HepG2 (cell line): ENCODE measurements around the gene IQSEC1. TPM values are rescaled to one million over a fixed set of nuclear protein-coding genes. Genes with fewer than 3 reads are reported as not detected.
A peak's percentile ranks its signal among the peaks of the same experiment; 100 is the strongest.

Experiments
- ATAD3A ChIP-seq: sonication (generic); formaldehyde crosslinking; IDR thresholded peaks from 2 replicates; pipeline ENCODE4 v1.4.0; 2020; ENCODE audit warnings: missing genetic modification reagents
- ATF6 ChIP-seq: sonication (generic); formaldehyde crosslinking; conservative IDR thresholded peaks from 2 replicates; pipeline ENCODE4 v1.4.0; 2020; ENCODE audit warnings: missing genetic modification reagents
- FOXP1 ChIP-seq, 2 experiments: fragments of 450-650 bp in 1 of 2; IDR thresholded peaks; 2 replicates each; pipeline ENCODE4 v1.6.1; 2017 to 2018; ENCODE audit warnings: antibody characterized with exemption in 1 of 2
- MATR3 ChIP-seq: sonication (generic); formaldehyde crosslinking; IDR thresholded peaks from 2 replicates; pipeline ENCODE4 v1.4.0; 2020; ENCODE audit warnings: missing genetic modification reagents
- PHB2 ChIP-seq: fragments of 450-650 bp; IDR thresholded peaks from 2 replicates; pipeline ENCODE4 v1.6.1; 2018; ENCODE audit not compliant: partially characterized antibody
- POLR2G ChIP-seq: fragments of 200-400 bp; formaldehyde crosslinking; IDR thresholded peaks from 2 replicates; pipeline ENCODE4 v1.6.1; 2018; ENCODE audit warnings: mild to moderate bottlenecking, low read depth, low read length, moderate library complexity
- SIX4 ChIP-seq: sonication (generic); formaldehyde crosslinking; IDR thresholded peaks from 2 replicates; pipeline ENCODE4 v1.4.0; 2020; ENCODE audit warnings: missing genetic modification reagents
- TBX2 ChIP-seq: sonication (generic); formaldehyde crosslinking; IDR thresholded peaks from 2 replicates; pipeline ENCODE4 v1.5.0; 2020; ENCODE audit warnings: missing genetic modification reagents, mild to moderate bottlenecking, borderline replicate concordance
- ZBTB26 ChIP-seq: IDR thresholded peaks from 2 replicates; pipeline ENCODE4 v1.6.1; 2016; ENCODE audit warnings: missing compliant biosample characterization, missing genetic modification reagents, borderline replicate concordance
- ZNF281 ChIP-seq: sonication (generic); formaldehyde crosslinking; IDR thresholded peaks from 2 replicates; pipeline ENCODE4 v1.4.0; 2020; ENCODE audit warnings: missing genetic modification reagents, borderline replicate concordance
- ZNF329 ChIP-seq: sonication (generic); formaldehyde crosslinking; IDR thresholded peaks from 2 replicates; pipeline ENCODE4 v1.9.0; 2021; ENCODE audit warnings: low read depth, mild to moderate bottlenecking, missing genetic modification reagents
- ZSCAN20 ChIP-seq: sonication (generic); formaldehyde crosslinking; IDR thresholded peaks from 2 replicates; pipeline ENCODE4 v1.4.0; 2020; ENCODE audit warnings: missing genetic modification reagents, mild to moderate bottlenecking, borderline replicate concordance
- polyA plus RNA-seq, 8 experiments: library from polyadenylated mRNA; depleted of rRNA in 3 of 8; stranded (reverse) in 7 of 8; unstranded in 1 of 8; fragments of >200 nt; fragmentation: Illumina TruSeq in 4 of 8; extraction: Trizol in 4 of 8; gene quantifications; 2 replicates each; pipeline versions ENCODE4 v1.2.1 to v1.2.3, GENCODE V29; 2011 to 2016; ENCODE audit warnings: low read depth in 4 of 8, missing spikeins in 1 of 8, mixed read lengths in 1 of 8; ENCODE audit not compliant: insufficient read depth in 1 of 8
- total RNA-seq, 5 experiments: library from RNA; depleted of rRNA; stranded (reverse); fragments of >200 nt; fragmentation: Illumina TruSeq; extraction: Trizol; gene quantifications; 2 replicates each; pipeline ENCODE4 v1.2.3, GENCODE V29; 2016; ENCODE audit warnings: low read depth in 1 of 5
- TF ChIP-seq, protein P1 (sequence below): sonication (generic); formaldehyde crosslinking; IDR thresholded peaks from 2 replicates; pipeline ENCODE4 v1.9.0; 2021; ENCODE audit warnings: missing genetic modification reagents, mild to moderate bottlenecking, borderline replicate concordance
- TF ChIP-seq, protein P2 (sequence below): sonication (generic); formaldehyde crosslinking; IDR thresholded peaks from 2 replicates; pipeline ENCODE4 v1.5.1; 2020; ENCODE audit warnings: mild to moderate bottlenecking, missing genetic modification reagents, borderline replicate concordance

The IQSEC1 gene
- total and polyA plus RNA-seq, 2 of the 13 experiments (the other 11 are each of a cell fraction or from before 2014, with no cell fraction given) = 17.4 to 20.2 TPM

DNA sequence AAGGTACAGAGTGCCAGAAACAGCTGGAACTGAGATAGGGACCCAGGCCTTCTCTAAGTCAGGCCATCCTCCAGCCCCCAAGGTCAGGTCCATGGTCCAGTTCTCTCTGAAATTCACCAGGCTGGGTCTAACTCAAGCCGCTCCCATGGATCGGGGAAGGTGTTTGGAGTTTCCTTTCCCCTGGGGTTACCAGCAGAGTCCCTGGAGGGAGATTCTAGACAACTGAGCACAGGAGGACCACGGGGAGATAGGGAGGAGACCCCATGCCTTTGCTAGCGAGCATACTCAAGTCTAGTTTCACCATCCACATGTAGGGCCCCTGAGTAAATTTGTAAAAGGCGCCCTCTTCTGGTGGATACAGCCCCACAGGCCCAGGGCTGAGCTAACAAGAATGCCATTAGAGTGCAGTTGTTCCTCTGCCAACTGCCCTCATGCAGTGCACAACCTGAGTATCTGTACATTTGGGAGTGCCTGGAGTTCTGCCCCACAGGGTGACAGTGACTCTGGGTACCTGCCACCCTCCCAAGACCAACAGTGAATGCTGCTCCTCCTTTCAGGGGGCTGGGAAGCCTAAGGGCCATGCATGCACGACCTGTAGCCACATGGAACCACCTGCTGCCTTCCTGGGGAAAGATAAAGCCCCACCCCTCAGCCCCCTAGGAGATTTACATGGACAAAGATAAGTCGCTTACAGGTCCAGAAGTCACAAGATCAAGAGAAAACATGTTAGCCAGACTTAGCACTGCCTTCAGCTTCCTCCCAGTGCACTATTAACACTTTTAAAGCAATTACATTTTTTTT, 89.0 kb downstream of the IQSEC1 start (continued):
- TF ChIP-seq ZNF329 (CRISPR knock-in tag) (no peak), ZNF281 (CRISPR knock-in tag) (no peak), ATAD3A (CRISPR knock-in tag) (no peak), FOXP1 (IDR thresholded peaks at IDR 0.05) (no peak), FOXP1 (CRISPR knock-in tag; IDR thresholded peaks at IDR 0.05) (no peak), TBX2 (CRISPR knock-in tag) (peak; percentile 40; the same call in 1 of the 2 replicates), ZSCAN20 (CRISPR knock-in tag) (no peak), SIX4 (CRISPR knock-in tag) (no peak), POLR2G (no peak), ZBTB26 (CRISPR knock-in tag) (0 out of 2 replicates have a peak, but pooled peaks have one; percentile 34), MATR3 (CRISPR knock-in tag) (no peak), ATF6 (CRISPR knock-in tag) (no peak), PHB2 (no peak)
- TF ChIP-seq, protein P1, sequence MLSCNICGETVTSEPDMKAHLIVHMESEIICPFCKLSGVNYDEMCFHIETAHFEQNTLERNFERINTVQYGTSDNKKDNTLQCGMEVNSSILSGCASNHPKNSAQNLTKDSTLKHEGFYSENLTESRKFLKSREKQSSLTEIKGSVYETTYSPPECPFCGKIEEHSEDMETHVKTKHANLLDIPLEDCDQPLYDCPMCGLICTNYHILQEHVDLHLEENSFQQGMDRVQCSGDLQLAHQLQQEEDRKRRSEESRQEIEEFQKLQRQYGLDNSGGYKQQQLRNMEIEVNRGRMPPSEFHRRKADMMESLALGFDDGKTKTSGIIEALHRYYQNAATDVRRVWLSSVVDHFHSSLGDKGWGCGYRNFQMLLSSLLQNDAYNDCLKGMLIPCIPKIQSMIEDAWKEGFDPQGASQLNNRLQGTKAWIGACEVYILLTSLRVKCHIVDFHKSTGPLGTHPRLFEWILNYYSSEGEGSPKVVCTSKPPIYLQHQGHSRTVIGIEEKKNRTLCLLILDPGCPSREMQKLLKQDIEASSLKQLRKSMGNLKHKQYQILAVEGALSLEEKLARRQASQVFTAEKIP = no peak
- TF ChIP-seq, protein P2, sequence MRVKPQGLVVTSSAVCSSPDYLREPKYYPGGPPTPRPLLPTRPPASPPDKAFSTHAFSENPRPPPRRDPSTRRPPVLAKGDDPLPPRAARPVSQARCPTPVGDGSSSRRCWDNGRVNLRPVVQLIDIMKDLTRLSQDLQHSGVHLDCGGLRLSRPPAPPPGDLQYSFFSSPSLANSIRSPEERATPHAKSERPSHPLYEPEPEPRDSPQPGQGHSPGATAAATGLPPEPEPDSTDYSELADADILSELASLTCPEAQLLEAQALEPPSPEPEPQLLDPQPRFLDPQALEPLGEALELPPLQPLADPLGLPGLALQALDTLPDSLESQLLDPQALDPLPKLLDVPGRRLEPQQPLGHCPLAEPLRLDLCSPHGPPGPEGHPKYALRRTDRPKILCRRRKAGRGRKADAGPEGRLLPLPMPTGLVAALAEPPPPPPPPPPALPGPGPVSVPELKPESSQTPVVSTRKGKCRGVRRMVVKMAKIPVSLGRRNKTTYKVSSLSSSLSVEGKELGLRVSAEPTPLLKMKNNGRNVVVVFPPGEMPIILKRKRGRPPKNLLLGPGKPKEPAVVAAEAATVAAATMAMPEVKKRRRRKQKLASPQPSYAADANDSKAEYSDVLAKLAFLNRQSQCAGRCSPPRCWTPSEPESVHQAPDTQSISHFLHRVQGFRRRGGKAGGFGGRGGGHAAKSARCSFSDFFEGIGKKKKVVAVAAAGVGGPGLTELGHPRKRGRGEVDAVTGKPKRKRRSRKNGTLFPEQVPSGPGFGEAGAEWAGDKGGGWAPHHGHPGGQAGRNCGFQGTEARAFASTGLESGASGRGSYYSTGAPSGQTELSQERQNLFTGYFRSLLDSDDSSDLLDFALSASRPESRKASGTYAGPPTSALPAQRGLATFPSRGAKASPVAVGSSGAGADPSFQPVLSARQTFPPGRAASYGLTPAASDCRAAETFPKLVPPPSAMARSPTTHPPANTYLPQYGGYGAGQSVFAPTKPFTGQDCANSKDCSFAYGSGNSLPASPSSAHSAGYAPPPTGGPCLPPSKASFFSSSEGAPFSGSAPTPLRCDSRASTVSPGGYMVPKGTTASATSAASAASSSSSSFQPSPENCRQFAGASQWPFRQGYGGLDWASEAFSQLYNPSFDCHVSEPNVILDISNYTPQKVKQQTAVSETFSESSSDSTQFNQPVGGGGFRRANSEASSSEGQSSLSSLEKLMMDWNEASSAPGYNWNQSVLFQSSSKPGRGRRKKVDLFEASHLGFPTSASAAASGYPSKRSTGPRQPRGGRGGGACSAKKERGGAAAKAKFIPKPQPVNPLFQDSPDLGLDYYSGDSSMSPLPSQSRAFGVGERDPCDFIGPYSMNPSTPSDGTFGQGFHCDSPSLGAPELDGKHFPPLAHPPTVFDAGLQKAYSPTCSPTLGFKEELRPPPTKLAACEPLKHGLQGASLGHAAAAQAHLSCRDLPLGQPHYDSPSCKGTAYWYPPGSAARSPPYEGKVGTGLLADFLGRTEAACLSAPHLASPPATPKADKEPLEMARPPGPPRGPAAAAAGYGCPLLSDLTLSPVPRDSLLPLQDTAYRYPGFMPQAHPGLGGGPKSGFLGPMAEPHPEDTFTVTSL = no peak
